Measurements from ENCODE around the gene ASPSCR1. TPM values are rescaled to one million over a fixed set of nuclear protein-coding genes. Genes with fewer than 3 reads are reported as not detected.

Gene ASPSCR1
- total RNA-seq, 1 experiment from 2014 or later = 59.2 TPM

- POLR2A ChIA-PET = no interaction called here
- Mint-ChIP-seq H3K4me1 (ENCODE audit: low read depth, unreplicated experiment) (no peaks in the 10 kb centered on the region), H3K27me3 (ENCODE audit: insufficient read depth, unreplicated experiment) (no peaks in the 10 kb centered on the region), H3K36me3 (ENCODE audit: insufficient read depth, unreplicated experiment) (no peaks in the 10 kb centered on the region), H3K27ac (ENCODE audit: unreplicated experiment) (no peak overlapping the region), H3K9me3 (ENCODE audit: unreplicated experiment) (no peaks in the 10 kb centered on the region), H3K4me3 (ENCODE audit: unreplicated experiment) (peak overlapping the region; percentile 37)
- CTCF ChIA-PET = no interaction called here
- intact Hi-C loops (cut with micrococcal nuclease; ENCODE audit: unreplicated experiment) = no loop called here
- no peaks in the 10 kb centered on the region for H3K9me3 ChIP-seq
- H3K4me3 ChIP-seq (ENCODE audit: low read depth, low read length) = no peak overlapping the region
- TF ChIP-seq, protein P1, sequence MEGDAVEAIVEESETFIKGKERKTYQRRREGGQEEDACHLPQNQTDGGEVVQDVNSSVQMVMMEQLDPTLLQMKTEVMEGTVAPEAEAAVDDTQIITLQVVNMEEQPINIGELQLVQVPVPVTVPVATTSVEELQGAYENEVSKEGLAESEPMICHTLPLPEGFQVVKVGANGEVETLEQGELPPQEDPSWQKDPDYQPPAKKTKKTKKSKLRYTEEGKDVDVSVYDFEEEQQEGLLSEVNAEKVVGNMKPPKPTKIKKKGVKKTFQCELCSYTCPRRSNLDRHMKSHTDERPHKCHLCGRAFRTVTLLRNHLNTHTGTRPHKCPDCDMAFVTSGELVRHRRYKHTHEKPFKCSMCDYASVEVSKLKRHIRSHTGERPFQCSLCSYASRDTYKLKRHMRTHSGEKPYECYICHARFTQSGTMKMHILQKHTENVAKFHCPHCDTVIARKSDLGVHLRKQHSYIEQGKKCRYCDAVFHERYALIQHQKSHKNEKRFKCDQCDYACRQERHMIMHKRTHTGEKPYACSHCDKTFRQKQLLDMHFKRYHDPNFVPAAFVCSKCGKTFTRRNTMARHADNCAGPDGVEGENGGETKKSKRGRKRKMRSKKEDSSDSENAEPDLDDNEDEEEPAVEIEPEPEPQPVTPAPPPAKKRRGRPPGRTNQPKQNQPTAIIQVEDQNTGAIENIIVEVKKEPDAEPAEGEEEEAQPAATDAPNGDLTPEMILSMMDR (IDR thresholded peaks at IDR 0.05; ENCODE audit: insufficient read depth in 1 of 2, low read depth in 1 of 2, low read length in 1 of 2, severe bottlenecking in 1 of 2, unreplicated experiment in 1 of 2) = no peak
- peaks cover 1% of the 10 kb centered on the region; the same call in 1 of the 2 replicates for H3K36me3 ChIP-seq (ENCODE audit: control insufficient read depth, insufficient read depth, low read length)
- H3K27me3 ChIP-seq (replicated peaks; ENCODE audit: control insufficient read depth, insufficient read depth, low read length) = no peaks in the 10 kb centered on the region
- no peak for DNase-seq
- no TSS peak for BruUV-seq (replicated peaks)
- peaks cover 8% of the 10 kb centered on the region for H3K4me1 ChIP-seq
These were observed 71.7 kb downstream of the ASPSCR1 start for GRCh38 chr17:82049106-82049505.

DNA sequence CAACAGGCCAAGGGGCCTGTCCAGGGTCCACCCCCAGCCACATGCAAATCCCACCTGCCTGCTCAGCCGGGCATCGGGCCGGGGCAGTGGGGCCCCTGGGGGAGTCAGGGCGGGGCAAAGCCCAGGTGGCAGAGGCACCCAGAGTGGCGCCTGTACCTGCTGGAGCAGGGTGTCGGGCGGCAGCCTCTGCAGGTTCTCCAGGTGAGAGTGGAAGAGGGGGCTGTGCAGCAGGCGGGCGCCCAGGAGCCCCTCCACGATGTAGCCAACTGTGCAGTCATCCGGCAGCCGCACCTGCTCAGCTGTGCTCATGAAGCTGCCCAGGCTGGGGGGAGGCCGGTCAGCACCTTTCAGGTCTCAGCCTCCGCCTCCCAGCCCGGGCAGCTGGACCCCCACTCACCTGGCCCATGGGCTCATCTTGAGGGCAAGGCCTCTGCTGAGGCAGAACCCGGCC lies 72.1 kb downstream of the ASPSCR1 start:
- no peak for DNase-seq
- Histone ChIP-seq H3K27me3 (replicated peaks; ENCODE audit: control insufficient read depth, insufficient read depth, low read length) (no peaks in the 10 kb centered on the region), H3K4me3 (ENCODE audit: low read depth, low read length) (no peak overlapping the region), H3K36me3 (ENCODE audit: control insufficient read depth, insufficient read depth, low read length) (peaks cover 1% of the 10 kb centered on the region; the same call in 1 of the 2 replicates), H3K9me3 (no peaks in the 10 kb centered on the region), H3K4me1 (peaks cover 8% of the 10 kb centered on the region)
- intact Hi-C loops (cut with micrococcal nuclease; ENCODE audit: unreplicated experiment) = no loop called here
- POLR2A ChIA-PET = no interaction called here
- no peaks in the 10 kb centered on the region for H3K9me3 Mint-ChIP-seq (ENCODE audit: unreplicated experiment)
- CTCF ChIA-PET = no interaction called here
- H3K36me3 Mint-ChIP-seq (ENCODE audit: insufficient read depth, unreplicated experiment) = peaks cover under 1% of the 10 kb centered on the region
- no peak overlapping the region for H3K27ac Mint-ChIP-seq (ENCODE audit: unreplicated experiment)
- TF ChIP-seq, protein P1 (IDR thresholded peaks at IDR 0.05; ENCODE audit: insufficient read depth in 1 of 2, low read depth in 1 of 2, low read length in 1 of 2, severe bottlenecking in 1 of 2, unreplicated experiment in 1 of 2) = no peak
- no peaks in the 10 kb centered on the region for H3K4me1 Mint-ChIP-seq (ENCODE audit: low read depth, unreplicated experiment)
- no TSS peak for BruUV-seq (replicated peaks)
- H3K4me3 Mint-ChIP-seq (ENCODE audit: unreplicated experiment) = peak overlapping the region; percentile 37
- no peaks in the 10 kb centered on the region for H3K27me3 Mint-ChIP-seq (ENCODE audit: insufficient read depth, unreplicated experiment)

GRCh38 chr17:82050152-82050760 lies 72.8 kb downstream of the ASPSCR1 start:
- Mint-ChIP-seq H3K4me3 (ENCODE audit: unreplicated experiment) (peak overlapping the region; percentile 71), H3K4me1 (ENCODE audit: low read depth, unreplicated experiment) (no peaks in the 10 kb centered on the region), H3K27me3 (ENCODE audit: insufficient read depth, unreplicated experiment) (no peaks in the 10 kb centered on the region), H3K9me3 (ENCODE audit: unreplicated experiment) (no peaks in the 10 kb centered on the region), H3K36me3 (ENCODE audit: insufficient read depth, unreplicated experiment) (peaks cover 7% of the 10 kb centered on the region), H3K27ac (ENCODE audit: unreplicated experiment) (peak overlapping the region; percentile 46)
- POLR2A ChIA-PET = interaction anchor here (1.7 kb wide), 1 partner anchor 13 kb away, joined by 16 read pairs; the partner anchor contains the start of gene DCXR
- Histone ChIP-seq H3K4me3 (ENCODE audit: low read depth, low read length) (peak overlapping the region; percentile 94), H3K4me1 (peaks cover 8% of the 10 kb centered on the region), H3K27me3 (replicated peaks; ENCODE audit: control insufficient read depth, insufficient read depth, low read length) (no peaks in the 10 kb centered on the region), H3K9me3 (no peaks in the 10 kb centered on the region), H3K36me3 (ENCODE audit: control insufficient read depth, insufficient read depth, low read length) (peaks cover 1% of the 10 kb centered on the region; the same call in 1 of the 2 replicates)
- CTCF ChIA-PET = interaction anchor here (1.1 kb wide), 1 partner anchor 20 kb away, joined by 4 read pairs; no protein-coding TSS in a partner anchor
- DNase-seq = no peak
- BruUV-seq (replicated peaks) = TSS peak; percentile 30
- intact Hi-C loops (cut with micrococcal nuclease; ENCODE audit: unreplicated experiment) = no loop called here
- TF ChIP-seq, protein P1 (IDR thresholded peaks at IDR 0.05; ENCODE audit: insufficient read depth in 1 of 2, low read depth in 1 of 2, low read length in 1 of 2, severe bottlenecking in 1 of 2, unreplicated experiment in 1 of 2) = no peak
